Suprapubic skin (tissue), 4 donors: Measurements from ENCODE around the gene RARG. TPM values are rescaled to one million over a fixed set of nuclear protein-coding genes. Genes with fewer than 3 reads are reported as not detected.
A peak's percentile ranks its signal among the peaks of the same experiment; 100 is the strongest.

Experiments
- DNase-seq, 2 donors: peaks; one replicate each; pipeline ENCODE4 v3.0.0-alpha.2; 2019; ENCODE audit warnings: low spot score in 2 of 2
- H3K27ac ChIP-seq: fragments of 200-600 bp; sonication (generic); one replicate; pipeline ENCODE4 v1.5.1; 2019
- H3K27me3 ChIP-seq: fragments of 200-600 bp; sonication (generic); one replicate; pipeline ENCODE4 v1.5.1; 2019
- H3K36me3 ChIP-seq: fragments of 200-600 bp; sonication (generic); one replicate; pipeline ENCODE4 v1.5.1; 2019
- H3K4me1 ChIP-seq: fragments of 200-600 bp; sonication (generic); one replicate; pipeline ENCODE4 v1.5.1; 2019
- H3K4me3 ChIP-seq: fragments of 200-600 bp; sonication (generic); one replicate; pipeline ENCODE4 v1.5.1; 2019; ENCODE audit warnings: mild to moderate bottlenecking
- H3K9me3 ChIP-seq: fragments of 200-600 bp; sonication (generic); one replicate; pipeline ENCODE4 v1.5.1; 2019
- CTCF ChIP-seq, 2 donors: fragments of 200-600 bp in 1 of 2; fragments of 450-650 bp in 1 of 2; sonication (generic) in 1 of 2; IDR thresholded peaks; one replicate each; pipeline ENCODE4 v1.5.1; 2016 to 2019; ENCODE audit warnings: antibody characterized with exemption in 2 of 2, mild to moderate bottlenecking in 1 of 2, moderate library complexity in 1 of 2
- EP300 ChIP-seq: sonication (generic); formaldehyde crosslinking; IDR thresholded peaks from one replicate; pipeline ENCODE4 v1.6.1; 2017; ENCODE audit warnings: antibody characterized with exemption
- POLR2A ChIP-seq, 2 donors: fragments of 450-650 bp; IDR thresholded peaks; one replicate each; pipeline ENCODE4 v1.6.1; 2017; ENCODE audit warnings: antibody characterized with exemption in 2 of 2, mild to moderate bottlenecking in 2 of 2, moderate library complexity in 2 of 2
- POLR2AphosphoS5 ChIP-seq, 3 donors: sonication (generic); formaldehyde crosslinking; IDR thresholded peaks; one replicate each; pipeline ENCODE4 v1.6.1; 2017; ENCODE audit warnings: antibody characterized with exemption in 3 of 3
- WGBS: methylation state at CpG from one replicate; pipeline ENCODE4 v1.1.5; 2018; 5-methylcytosine and 5-hydroxymethylcytosine counted together
- total RNA-seq, 4 donors: library from RNA; depleted of rRNA; stranded (reverse); fragments of >200 nt; gene quantifications; one replicate each; pipeline ENCODE4 v1.1.0, GENCODE V29; 2016

RARG gene
- total RNA-seq, 4 donors from 2014 or later, result 140 to 198 (median 172) TPM

- Histone ChIP-seq H3K27me3 (no peaks in the 10 kb centered on the region), H3K9me3 (no peaks in the 10 kb centered on the region), H3K36me3 (peaks cover 15% of the 10 kb centered on the region), H3K4me1 (peaks cover 94% of the 10 kb centered on the region), H3K27ac (peak overlapping the region; percentile 99), H3K4me3 (no peak overlapping the region)
- TF ChIP-seq POLR2AphosphoS5 (IDR thresholded peaks at IDR 0.05) (no peak), POLR2A (IDR thresholded peaks at IDR 0.05) (no peak), EP300 (no peak), CTCF (IDR thresholded peaks at IDR 0.05) (no peak)
- DNase-seq, result no peak
- WGBS, result 82% methylated on average over 1 of the region's 1 CpG
Observed at GRCh38 chr12:53227836-53228235, 4.2 kb downstream of the RARG start.

GRCh38 chr12:53227341-53227740 lies 4.7 kb downstream of the RARG start:
- DNase-seq, result no peak
- H3K4me1 ChIP-seq, result peaks cover 94% of the 10 kb centered on the region
- H3K4me3 ChIP-seq, result no peak overlapping the region
- no peak for TF ChIP-seq EP300
- TF ChIP-seq POLR2AphosphoS5 (IDR thresholded peaks at IDR 0.05), result no peak
- no peak for TF ChIP-seq CTCF (IDR thresholded peaks at IDR 0.05)
- no peak for TF ChIP-seq POLR2A (IDR thresholded peaks at IDR 0.05)
- H3K27me3 ChIP-seq, result no peaks in the 10 kb centered on the region
- H3K36me3 ChIP-seq, result peaks cover 15% of the 10 kb centered on the region
- no peaks in the 10 kb centered on the region for H3K9me3 ChIP-seq
- H3K27ac ChIP-seq, result peak overlapping the region; percentile 99
- WGBS, result 89% methylated on average over 11 of the region's 11 CpGs

- WGBS, result 94% methylated on average over 4 of the region's 4 CpGs
- TF ChIP-seq POLR2A (IDR thresholded peaks at IDR 0.05) (no peak), CTCF (IDR thresholded peaks at IDR 0.05) (no peak), POLR2AphosphoS5 (IDR thresholded peaks at IDR 0.05) (no peak), EP300 (no peak)
- Histone ChIP-seq H3K4me1 (peaks cover 96% of the 10 kb centered on the region), H3K27me3 (no peaks in the 10 kb centered on the region), H3K4me3 (no peak overlapping the region), H3K9me3 (no peaks in the 10 kb centered on the region), H3K27ac (peak overlapping the region; percentile 99), H3K36me3 (peaks cover 15% of the 10 kb centered on the region)
- no peak for DNase-seq
Observed at GRCh38 chr12:53226815-53227214, 5.2 kb downstream of the RARG start.

- TF ChIP-seq EP300, result no peak
- no peak for TF ChIP-seq POLR2A (IDR thresholded peaks at IDR 0.05)
- TF ChIP-seq POLR2AphosphoS5 (IDR thresholded peaks at IDR 0.05), result no peak
- no peak for TF ChIP-seq CTCF (IDR thresholded peaks at IDR 0.05)
- peaks cover 95% of the 10 kb centered on the region for H3K4me1 ChIP-seq
- H3K4me3 ChIP-seq, result no peak overlapping the region
- no peaks in the 10 kb centered on the region for H3K9me3 ChIP-seq
- H3K36me3 ChIP-seq, result peaks cover 15% of the 10 kb centered on the region
- DNase-seq, result no peak
- no peaks in the 10 kb centered on the region for H3K27me3 ChIP-seq
- 48% methylated on average over 10 of the region's 10 CpGs for WGBS
- H3K27ac ChIP-seq, result peak overlapping the region; percentile 99
Observed at GRCh38 chr12:53225635-53226424, 6.2 kb downstream of the RARG start.

GRCh38 chr12:53224897-53225634 lies 6.9 kb downstream of the RARG start:
- TF ChIP-seq POLR2A (IDR thresholded peaks at IDR 0.05) (no peak), CTCF (IDR thresholded peaks at IDR 0.05) (no peak), EP300 (no peak), POLR2AphosphoS5 (IDR thresholded peaks at IDR 0.05) (no peak)
- peaks cover 95% of the 10 kb centered on the region for H3K4me1 ChIP-seq
- H3K4me3 ChIP-seq, result peak overlapping the region; percentile 10
- WGBS, result 38% methylated on average over 10 of the region's 10 CpGs
- peaks cover 15% of the 10 kb centered on the region for H3K36me3 ChIP-seq
- H3K9me3 ChIP-seq, result no peaks in the 10 kb centered on the region
- DNase-seq, result no peak
- no peaks in the 10 kb centered on the region for H3K27me3 ChIP-seq
- peak overlapping the region; percentile 99 for H3K27ac ChIP-seq
